Aorta (tissue), 5 donors: Measurements from ENCODE around the gene TMEM140. TPM values are rescaled to one million over a fixed set of nuclear protein-coding genes. Genes with fewer than 3 reads are reported as not detected.
"Not testable (repeated sequence)": the region's sequence is repeated elsewhere in the genome, so short reads cannot be mapped to it uniquely, and the experiment has no call there.

Experiments used
- ATAC-seq: fragments of 200-7000 bp; cut with Tn5 transposase; one replicate; pipeline ENCODE4 v1.9.1; 2022; ENCODE audit warnings: moderate library complexity; ENCODE audit not compliant: low FRiP score
- DNase-seq, 2 donors: peaks; one replicate each; pipeline ENCODE4 v3.0.0-alpha.2; 2020
- H3K27ac ChIP-seq, 2 donors: one replicate each; pipeline ENCODE4 v1.5.1; 2013; ENCODE audit warnings: low read length in 2 of 2, mild to moderate bottlenecking in 2 of 2, moderate library complexity in 2 of 2, control low read depth in 1 of 2, inconsistent platforms in 1 of 2, low read depth in 1 of 2
- H3K27me3 ChIP-seq, 2 donors: one replicate each; pipeline ENCODE4 v1.6.1; 2013; ENCODE audit warnings: control low read depth in 1 of 2, low read length in 1 of 2, mild to moderate bottlenecking in 1 of 2, moderate library complexity in 1 of 2; ENCODE audit not compliant: insufficient read depth in 2 of 2, control insufficient read depth in 1 of 2
- H3K36me3 ChIP-seq, 2 donors: one replicate each; pipeline ENCODE4 v1.6.1; 2013; ENCODE audit warnings: control low read depth in 1 of 2, low read length in 1 of 2, mild to moderate bottlenecking in 1 of 2; ENCODE audit not compliant: insufficient read depth in 2 of 2, control insufficient read depth in 1 of 2
- H3K4me1 ChIP-seq, 2 donors: one replicate each; pipeline ENCODE4 v1.6.1; 2013; ENCODE audit warnings: low read length in 2 of 2, control low read depth in 1 of 2, mild to moderate bottlenecking in 1 of 2, moderate library complexity in 1 of 2; ENCODE audit not compliant: insufficient read depth in 2 of 2, control insufficient read depth in 1 of 2
- H3K4me3 ChIP-seq, 2 donors: one replicate each; pipeline ENCODE4 v1.5.1; 2013; ENCODE audit warnings: low read length in 2 of 2, control low read depth in 1 of 2, mild to moderate bottlenecking in 1 of 2
- H3K9me3 ChIP-seq: one replicate; pipeline ENCODE4 v1.6.1; 2013; ENCODE audit warnings: mild to moderate bottlenecking, low read length; ENCODE audit not compliant: control insufficient read depth
- WGBS, 2 donors: extraction: QIAGEN DNeasy Blood & Tissue Kit; methylation state at CpG; one replicate each; pipeline ENCODE4 v1.1.7; 2013; 5-methylcytosine and 5-hydroxymethylcytosine counted together
- intact Hi-C, 2 donors: fragments of 100-400 bp; cut with DNase I; formaldehyde crosslinking; loops; one replicate each; pipeline versions ENCODE4 v1.14.2 to v1.15.0; 2022
- polyA plus RNA-seq, 2 donors: library from polyadenylated mRNA; stranded (reverse); fragments of 200-250 nt; gene quantifications; one replicate each; pipeline ENCODE4 v1.2.3, GENCODE V29; 2013
- total RNA-seq, 2 donors: library from RNA; stranded (reverse); fragmentation: NEBNext Ultra II Directional; extraction: Animal tissue kit (Norgen Biotek cat#: 25700); gene quantifications; one replicate each; pipeline ENCODE4 v1.2.1, GENCODE V29; 2021
- donor health status: healthy with polysubstance abuse.
- donor health status: Bipolar disorder and iron deficiency.
- donor health status: DM: no; HTN: no; CAD: no.
- donor health status: DM: no; HTN: no; CAD: no.
- donor health status: DM: yes; HTN: yes; CAD: no.

TMEM140 gene
- total and polyA plus RNA-seq, 4 donors: 10.9 to 32.4 (median 16.5) TPM

- ATAC-seq (no peak), DNase-seq (no peak)
- Histone ChIP-seq H3K27ac (no peak overlapping the region), H3K4me3 (no peak overlapping the region), H3K9me3 (no peaks in the 10 kb centered on the region), H3K36me3 (no peaks in the 10 kb centered on the region), H3K27me3 (no peaks in the 10 kb centered on the region), H3K4me1 (no peaks in the 10 kb centered on the region)
- intact Hi-C loops: no loop called here
- WGBS, 2 donors: 75 to 83% methylated on average over 6 of the region's 6 CpGs
These were observed 26.0 kb upstream of the TMEM140 start for GRCh38 chr7:135121868-135122267.

GRCh38 chr7:135124631-135125030 lies 23.2 kb upstream of the TMEM140 start:
- H3K27me3 ChIP-seq, H3K4me1 ChIP-seq, H3K27ac ChIP-seq, DNase-seq, H3K36me3 ChIP-seq, H3K9me3 ChIP-seq, intact Hi-C loops, ATAC-seq, H3K4me3 ChIP-seq: not testable (repeated sequence)
- WGBS, 2 donors: 84 to 85% methylated on average over 3 of the region's 3 CpGs

GRCh38 chr7:135128931-135129330 lies 18.9 kb upstream of the TMEM140 start:
- Histone ChIP-seq H3K27ac (no peak overlapping the region), H3K4me3 (no peak overlapping the region), H3K4me1 (no peaks in the 10 kb centered on the region), H3K36me3 (no peaks in the 10 kb centered on the region), H3K27me3 (no peaks in the 10 kb centered on the region), H3K9me3 (no peaks in the 10 kb centered on the region)
- WGBS, 2 donors: 88 to 91% methylated on average over 1 of the region's 1 CpG
- intact Hi-C loops: no loop called here
- DNase-seq (no peak), ATAC-seq (no peak)

GRCh38 chr7:135129579-135129978 lies 18.3 kb upstream of the TMEM140 start:
- H3K4me3 ChIP-seq: no peak overlapping the region
- ATAC-seq (no peak), DNase-seq (no peak)
- no peak overlapping the region for H3K27ac ChIP-seq
- no peaks in the 10 kb centered on the region for H3K4me1 ChIP-seq
- no peaks in the 10 kb centered on the region for H3K27me3 ChIP-seq
- no peaks in the 10 kb centered on the region for H3K36me3 ChIP-seq
- no peaks in the 10 kb centered on the region for H3K9me3 ChIP-seq
- intact Hi-C loops: no loop called here

- Histone ChIP-seq H3K4me1 (no peaks in the 10 kb centered on the region), H3K36me3 (no peaks in the 10 kb centered on the region), H3K27ac (no peak overlapping the region), H3K4me3 (no peak overlapping the region), H3K27me3 (no peaks in the 10 kb centered on the region), H3K9me3 (no peaks in the 10 kb centered on the region)
- WGBS, 2 donors: 65 to 74% methylated on average over 3 of the region's 3 CpGs
- intact Hi-C loops: no loop called here
- ATAC-seq (no peak), DNase-seq (no peak)
These were observed 3.8 kb upstream of the TMEM140 start for GRCh38 chr7:135143885-135144668.

GRCh38 chr7:135147341-135147898 lies 452 bp upstream of the TMEM140 start:
- DNase-seq (no peak), ATAC-seq (peak; percentile 73)
- no peaks in the 10 kb centered on the region for H3K27me3 ChIP-seq
- H3K4me3 ChIP-seq: peak overlapping the region; percentile 73 to 87
- no peaks in the 10 kb centered on the region for H3K36me3 ChIP-seq
- no peaks in the 10 kb centered on the region for H3K9me3 ChIP-seq
- WGBS, 2 donors: 1% methylated on average over 6 of the region's 6 CpGs
- peak overlapping the region; percentile 51 to 70 for H3K27ac ChIP-seq
- no peaks in the 10 kb centered on the region for H3K4me1 ChIP-seq
- intact Hi-C loops: loop anchor here (5.0 kb wide), 1 partner anchor 155 kb away; no protein-coding TSS in a partner anchor

- H3K4me3 ChIP-seq: no peak overlapping the region
- 22 to 38% methylated on average over 8 of the region's 8 CpGs for WGBS, 2 donors
- no peaks in the 10 kb centered on the region for H3K9me3 ChIP-seq
- H3K27ac ChIP-seq: peak overlapping the region in 1 of 2 donors; percentile 33
- intact Hi-C loops: no loop called here
- ATAC-seq: peak; percentile 5
- H3K36me3 ChIP-seq: no peaks in the 10 kb centered on the region
- no peaks in the 10 kb centered on the region for H3K4me1 ChIP-seq
- no peaks in the 10 kb centered on the region for H3K27me3 ChIP-seq
- no peak for DNase-seq
These were observed 2.4 kb downstream of the TMEM140 start for GRCh38 chr7:135150072-135150782.

GRCh38 chr7:135151132-135151531 lies 3.3 kb downstream of the TMEM140 start:
- no peak for DNase-seq
- WGBS, 2 donors: 90 to 95% methylated on average over 2 of the region's 2 CpGs
- intact Hi-C loops: no loop called here
- Histone ChIP-seq H3K4me3 (no peak overlapping the region), H3K4me1 (no peaks in the 10 kb centered on the region), H3K36me3 (no peaks in the 10 kb centered on the region), H3K27ac (no peak overlapping the region), H3K9me3 (peaks cover 2% of the 10 kb centered on the region), H3K27me3 (no peaks in the 10 kb centered on the region)
- no peak for ATAC-seq
